NCI-H460 (cell line): ENCODE data around the gene HDAC4. TPM values are rescaled to one million over a fixed set of nuclear protein-coding genes. Genes with fewer than 3 reads are reported as not detected.

Experiments
- DNase-seq: peaks from one replicate; pipeline ENCODE4 v3.0.0-alpha.2; 2016; ENCODE audit warnings: low read depth; ENCODE audit errors: extremely low read depth
- total RNA-seq: library from RNA; depleted of rRNA; stranded (reverse); fragments of >200 nt; shearing (Covaris generic); gene quantifications from 2 replicates; pipeline ENCODE4 v1.2.3, GENCODE V29; 2014

The HDAC4 gene
- total RNA-seq, 1 experiment from 2014 or later: 21.0 TPM

- no peak for DNase-seq
These were observed 28.9 kb upstream of the HDAC4 start for GRCh38 chr2:239429473-239430350.

- DNase-seq: no peak
These were observed 24.8 kb upstream of the HDAC4 start for GRCh38 chr2:239425631-239426030.

GRCh38 chr2:239424337-239425045, 23.7 kb upstream of the HDAC4 start:
- no peak for DNase-seq

- no peak for DNase-seq
These were observed 22.7 kb upstream of the HDAC4 start for GRCh38 chr2:239423551-239423950.

- DNase-seq: no peak
These were observed 21.0 kb upstream of the HDAC4 start for GRCh38 chr2:239421851-239422250.

- no peak for DNase-seq
These were observed 19.3 kb upstream of the HDAC4 start for GRCh38 chr2:239420082-239420481.

GRCh38 chr2:239418918-239419317, 18.1 kb upstream of the HDAC4 start:
- DNase-seq: no peak

GRCh38 chr2:239412905-239413603, 12.2 kb upstream of the HDAC4 start:
- no peak for DNase-seq

GRCh38 chr2:239411549-239412319, 10.9 kb upstream of the HDAC4 start:
- DNase-seq: no peak

GRCh38 chr2:239411117-239411516, 10.3 kb upstream of the HDAC4 start:
- DNase-seq: no peak

GRCh38 chr2:239409976-239410375, 9.2 kb upstream of the HDAC4 start:
- no peak for DNase-seq

GRCh38 chr2:239407112-239407511, 6.3 kb upstream of the HDAC4 start:
- DNase-seq: no peak

GRCh38 chr2:239406316-239406995, 5.6 kb upstream of the HDAC4 start:
- no peak for DNase-seq

- no peak for DNase-seq
These were observed 4.3 kb upstream of the HDAC4 start for GRCh38 chr2:239405071-239405470.

- no peak for DNase-seq
These were observed 1.8 kb upstream of the HDAC4 start for GRCh38 chr2:239402666-239403065.

GRCh38 chr2:239401881-239402233, 1.0 kb upstream of the HDAC4 start:
- peak; percentile 24 for DNase-seq

GRCh38 chr2:239401067-239401880, 454 bp upstream of the HDAC4 start:
- peak; percentile 98 for DNase-seq

- DNase-seq: no peak
These were observed 762 bp downstream of the HDAC4 start for GRCh38 chr2:239399921-239400595.
